ENCODE measurements around the gene ATL1.
A peak's percentile ranks its signal among the peaks of the same experiment; 100 is the strongest.

Gene ATL1

GRCh38 chr14:50668826-50669143 is 108.8 kb downstream of the ATL1 start:
- TF ChIP-seq, protein P1, sequence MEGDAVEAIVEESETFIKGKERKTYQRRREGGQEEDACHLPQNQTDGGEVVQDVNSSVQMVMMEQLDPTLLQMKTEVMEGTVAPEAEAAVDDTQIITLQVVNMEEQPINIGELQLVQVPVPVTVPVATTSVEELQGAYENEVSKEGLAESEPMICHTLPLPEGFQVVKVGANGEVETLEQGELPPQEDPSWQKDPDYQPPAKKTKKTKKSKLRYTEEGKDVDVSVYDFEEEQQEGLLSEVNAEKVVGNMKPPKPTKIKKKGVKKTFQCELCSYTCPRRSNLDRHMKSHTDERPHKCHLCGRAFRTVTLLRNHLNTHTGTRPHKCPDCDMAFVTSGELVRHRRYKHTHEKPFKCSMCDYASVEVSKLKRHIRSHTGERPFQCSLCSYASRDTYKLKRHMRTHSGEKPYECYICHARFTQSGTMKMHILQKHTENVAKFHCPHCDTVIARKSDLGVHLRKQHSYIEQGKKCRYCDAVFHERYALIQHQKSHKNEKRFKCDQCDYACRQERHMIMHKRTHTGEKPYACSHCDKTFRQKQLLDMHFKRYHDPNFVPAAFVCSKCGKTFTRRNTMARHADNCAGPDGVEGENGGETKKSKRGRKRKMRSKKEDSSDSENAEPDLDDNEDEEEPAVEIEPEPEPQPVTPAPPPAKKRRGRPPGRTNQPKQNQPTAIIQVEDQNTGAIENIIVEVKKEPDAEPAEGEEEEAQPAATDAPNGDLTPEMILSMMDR (IDR thresholded peaks at IDR 0.05; ENCODE audit: low read depth, low read length), result no peak
- DNase-seq (ENCODE audit: low read depth in 2 of 2), result no peak
- peak overlapping the region; percentile 73 to 79 for H3K4me3 ChIP-seq (replicated peaks in 1 of 2; ENCODE audit: low read depth in 2 of 2, low read length in 2 of 2)

DNA sequence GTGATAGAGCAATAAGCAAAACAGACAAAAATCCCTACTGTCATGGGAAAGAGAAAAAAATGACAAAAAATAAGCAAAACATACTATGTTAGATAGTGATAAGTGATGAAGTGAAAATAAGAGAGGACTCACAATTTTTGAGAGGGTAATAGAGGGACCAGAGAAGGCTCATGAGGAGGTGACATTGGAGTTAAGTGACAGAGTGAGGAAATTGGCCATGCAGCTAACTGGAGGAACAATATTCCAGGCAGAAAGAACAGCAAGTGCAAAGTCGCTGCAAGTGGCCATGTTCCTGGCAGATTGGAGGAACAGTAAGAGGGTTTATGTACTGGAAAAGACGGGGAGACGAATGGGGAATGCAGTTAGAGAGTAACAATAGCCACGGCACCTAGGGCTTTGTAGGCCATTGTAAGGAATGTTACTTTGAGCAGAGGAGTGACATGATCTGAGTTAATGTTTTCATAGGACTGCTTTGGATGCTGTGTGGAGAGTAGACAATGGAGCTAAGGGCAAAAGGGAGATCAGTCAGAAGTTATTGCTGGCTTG is 109.6 kb downstream of the ATL1 start:
- H3K4me3 ChIP-seq (replicated peaks in 1 of 2; ENCODE audit: low read depth in 2 of 2, low read length in 2 of 2), result no peak overlapping the region
- DNase-seq (ENCODE audit: low read depth in 2 of 2), result no peak
- TF ChIP-seq, protein P1 (IDR thresholded peaks at IDR 0.05; ENCODE audit: low read depth, low read length), result no peak

DNA sequence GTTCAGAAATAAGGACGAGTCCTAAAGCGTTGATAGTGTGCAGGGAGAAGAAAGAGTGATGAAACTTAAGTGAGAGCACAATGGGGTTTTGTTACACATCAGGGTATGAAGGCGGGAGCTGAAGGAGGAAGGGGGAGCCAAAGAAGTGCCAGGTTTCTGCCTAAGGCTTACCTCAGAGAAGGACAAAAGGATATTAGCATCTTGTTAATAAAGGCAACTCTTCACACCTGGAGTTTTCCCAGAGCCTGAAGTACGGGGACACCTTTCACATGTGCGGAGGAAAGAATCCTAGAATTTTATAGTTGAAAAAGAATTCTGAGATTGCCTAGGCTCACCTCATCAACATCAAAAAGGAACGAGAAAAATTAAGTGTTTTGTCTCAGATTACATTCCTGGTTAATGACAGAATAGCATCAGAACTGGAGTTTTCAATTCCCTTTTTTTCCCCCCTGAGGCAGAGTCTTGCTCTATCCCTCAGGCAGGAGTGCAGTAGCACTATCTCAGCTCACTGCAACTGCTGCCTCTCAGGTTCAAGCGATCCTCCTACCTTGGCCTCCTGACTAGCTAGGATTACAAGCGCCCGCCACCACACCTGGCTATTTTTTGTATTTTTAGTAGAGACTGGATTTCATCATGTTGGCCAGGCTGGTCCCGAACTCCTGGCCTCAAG is 110.4 kb downstream of the ATL1 start:
- DNase-seq (ENCODE audit: low read depth in 2 of 2), result no peak
- TF ChIP-seq, protein P1 (IDR thresholded peaks at IDR 0.05; ENCODE audit: low read depth, low read length), result no peak
- no peak overlapping the region for H3K4me3 ChIP-seq (replicated peaks in 1 of 2; ENCODE audit: low read depth in 2 of 2, low read length in 2 of 2)

GRCh38 chr14:50670866-50671256 is 110.9 kb downstream of the ATL1 start:
- no peak overlapping the region for H3K4me3 ChIP-seq (replicated peaks in 1 of 2; ENCODE audit: low read depth in 2 of 2, low read length in 2 of 2)
- DNase-seq (ENCODE audit: low read depth in 2 of 2), result no peak
- TF ChIP-seq, protein P1 (IDR thresholded peaks at IDR 0.05; ENCODE audit: low read depth, low read length), result no peak

DNA sequence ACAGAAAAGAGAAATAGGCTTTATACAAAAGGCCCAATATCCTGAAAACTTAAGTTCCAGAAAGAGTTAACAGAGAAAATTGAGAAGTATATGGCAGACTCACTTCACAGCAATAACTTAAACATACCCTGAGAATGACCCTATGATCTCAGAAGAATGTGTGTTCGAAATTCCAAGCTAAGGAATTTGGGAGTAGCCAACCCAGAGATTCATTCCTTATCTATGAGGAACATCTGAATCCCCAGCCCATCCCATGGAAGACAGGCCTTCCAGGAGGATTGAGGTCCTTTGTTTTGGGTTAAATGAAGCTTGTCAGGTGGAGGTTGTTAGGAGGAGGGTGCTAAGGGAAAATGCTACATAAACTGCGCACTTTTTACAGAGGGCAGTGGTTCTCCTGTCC is 115.7 kb downstream of the ATL1 start:
- DNase-seq (ENCODE audit: low read depth in 2 of 2), result no peak
- H3K4me3 ChIP-seq (replicated peaks in 1 of 2; ENCODE audit: low read depth in 2 of 2, low read length in 2 of 2), result no peak overlapping the region
- TF ChIP-seq, protein P1 (IDR thresholded peaks at IDR 0.05; ENCODE audit: low read depth, low read length), result no peak

DNA sequence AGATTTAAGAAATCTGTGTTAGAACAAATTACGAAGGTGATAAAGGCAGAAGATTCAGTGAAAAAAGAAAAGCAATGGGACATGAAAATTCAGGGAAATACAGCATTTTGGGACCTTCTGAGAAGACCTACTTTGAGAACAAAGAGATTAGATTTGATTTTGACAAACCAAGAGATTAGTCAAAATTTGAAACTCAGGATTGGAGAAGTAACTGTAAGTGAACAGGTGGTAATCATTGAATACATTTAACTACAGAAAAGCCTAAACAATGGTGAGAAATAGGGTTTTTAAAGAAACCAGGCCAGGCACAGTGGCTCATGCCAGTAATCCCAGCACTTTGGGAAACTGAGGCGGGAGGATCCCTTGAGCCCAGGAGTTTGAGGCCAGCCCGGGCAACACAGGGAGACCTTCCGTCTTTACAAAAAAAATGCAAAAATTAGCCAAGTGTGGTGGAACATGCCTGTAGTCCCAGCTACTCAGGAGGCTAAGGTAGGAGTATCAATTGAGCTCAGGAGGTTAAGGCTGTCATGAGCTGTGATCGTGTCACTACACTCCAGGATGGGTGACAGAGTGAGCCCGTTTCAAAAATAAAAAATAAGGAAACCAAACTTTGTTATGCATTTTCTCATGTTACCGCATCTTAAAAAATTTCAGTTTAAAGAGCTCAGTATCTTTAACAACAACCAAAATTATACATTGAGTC is 117.0 kb downstream of the ATL1 start:
- no peak overlapping the region for H3K4me3 ChIP-seq (replicated peaks in 1 of 2; ENCODE audit: low read depth in 2 of 2, low read length in 2 of 2)
- TF ChIP-seq, protein P1 (IDR thresholded peaks at IDR 0.05; ENCODE audit: low read depth, low read length), result no peak
- no peak for DNase-seq (ENCODE audit: low read depth in 2 of 2)

All from cardiac fibroblast (primary cell).